ENCODE measurements around the gene SEL1L. TPM values are rescaled to one million over a fixed set of nuclear protein-coding genes. Genes with fewer than 3 reads are reported as not detected.
"Not testable (repeated sequence)": the region's sequence is repeated elsewhere in the genome, so short reads cannot be mapped to it uniquely, and the experiment has no call there.

SEL1L gene
- polyA plus RNA-seq, 2 of the 4 experiments (the other 2 are of a cell fraction) = 25.9 to 43.2 TPM

DNA sequence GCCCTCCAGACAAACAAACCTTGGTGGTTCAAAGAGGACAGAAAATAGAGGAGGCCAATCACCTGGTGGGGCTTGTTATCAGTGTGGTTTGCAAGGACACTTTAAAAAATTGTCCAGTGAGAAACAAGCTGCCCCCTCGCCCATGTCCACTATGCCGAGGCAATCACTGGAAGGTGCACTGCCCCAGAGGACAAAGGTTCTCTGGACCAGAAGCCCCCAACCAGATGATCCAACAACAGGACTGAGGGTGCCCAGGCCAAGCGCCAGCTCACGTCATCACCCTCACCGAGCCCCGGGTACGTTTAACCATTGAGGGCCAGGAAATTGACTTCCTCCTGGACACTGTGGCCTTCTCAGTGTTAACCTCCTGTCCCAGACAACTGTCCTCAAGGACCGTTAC is 17.7 kb downstream of the SEL1L start:
- POLR2A ChIA-PET; DNase-seq (ENCODE audit: low read depth in 1 of 2, low spot score in 1 of 2); H3K4me2 ChIP-seq; FAIRE-seq; CTCF ChIA-PET; ATAC-seq; H3K9me3 ChIP-seq; H3K4me3 ChIP-seq: not testable (repeated sequence)
- H3K27ac ChIP-seq = peak overlapping the region in 1 of 2 experiments; percentile 80; a peak in 3 of 6 replicates
- peaks cover 52% of the 10 kb centered on the region for H3K4me1 ChIP-seq
- WGBS (ENCODE audit: missing lambda C conversion rate) = 90% methylated on average over 8 of the region's 8 CpGs

DNA sequence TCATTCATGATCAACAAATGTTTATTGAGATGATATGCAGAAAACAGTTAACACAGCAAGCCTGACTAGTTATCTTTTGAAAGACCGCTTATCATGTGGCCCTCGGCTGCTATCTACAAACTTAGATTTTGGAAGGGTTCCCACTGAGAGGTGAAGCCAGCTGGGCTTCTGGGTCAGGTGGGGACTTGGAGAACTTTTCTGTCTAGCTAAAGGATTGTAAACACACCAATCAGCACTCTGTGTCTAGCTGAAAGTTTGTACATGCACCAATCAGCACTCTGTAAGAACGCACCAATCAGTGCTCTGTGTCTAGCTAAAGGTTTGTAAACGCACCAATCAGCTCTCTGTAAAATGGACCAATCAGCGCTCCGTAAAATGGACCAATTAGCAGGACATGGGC is 20.8 kb downstream of the SEL1L start:
- FAIRE-seq; H3K4me3 ChIP-seq; H3K4me2 ChIP-seq; H3K27ac ChIP-seq; ATAC-seq; H3K9me3 ChIP-seq; DNase-seq (ENCODE audit: low read depth in 1 of 2, low spot score in 1 of 2); POLR2A ChIA-PET: not testable (repeated sequence)
- 90% methylated on average over 6 of the region's 6 CpGs for WGBS (ENCODE audit: missing lambda C conversion rate)
- CTCF ChIA-PET = interaction anchor here (0.7 kb wide), 1 partner anchor 48 kb away, joined by 3 read pairs; no protein-coding TSS in a partner anchor
- H3K4me1 ChIP-seq = peaks cover 38% of the 10 kb centered on the region

DNA sequence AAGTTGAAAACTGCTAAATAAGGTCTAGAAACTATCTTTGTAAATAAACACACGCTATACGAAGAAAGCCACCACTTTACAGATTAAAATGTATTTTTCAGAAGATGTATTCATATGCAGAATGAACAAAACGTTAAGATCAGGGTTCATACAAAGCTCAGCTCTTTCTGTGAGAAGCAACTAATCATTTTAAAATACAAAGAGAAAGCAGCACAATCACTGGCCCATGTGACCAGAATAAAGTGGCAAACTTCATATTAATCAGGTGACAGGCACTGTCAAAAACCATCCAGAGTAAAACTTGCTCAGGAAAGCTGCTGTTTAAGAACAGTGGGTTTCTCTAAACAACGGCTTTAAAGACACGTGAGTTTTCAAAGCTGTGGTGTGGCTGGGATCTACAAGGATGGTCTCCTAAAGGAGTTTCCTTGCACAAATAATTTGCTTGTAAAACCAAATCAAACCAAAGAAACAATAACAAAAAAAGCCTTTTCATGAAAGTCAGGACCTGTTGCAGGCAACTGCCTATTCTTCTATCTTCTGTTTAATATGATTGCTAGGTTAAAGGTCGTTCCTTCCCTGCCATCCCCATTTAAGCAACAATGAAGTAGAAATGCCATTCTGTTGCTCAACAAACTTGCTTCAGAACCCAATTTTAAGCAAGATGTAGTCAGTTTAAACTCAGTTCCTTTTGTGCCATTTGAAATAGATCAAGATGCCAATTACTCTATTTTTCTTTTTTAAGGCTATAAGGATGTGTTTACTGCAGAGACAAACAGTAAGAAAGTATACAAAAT is 22.3 kb downstream of the SEL1L start:
- Histone ChIP-seq H3K9me3 (no peaks in the 10 kb centered on the region), H3K4me1 (peaks cover 23% of the 10 kb centered on the region), H3K4me3 (no peak overlapping the region), H3K27ac (no peak overlapping the region), H3K4me2 (peak overlapping the region; percentile 44)
- 75% methylated on average over 6 of the region's 6 CpGs for WGBS (ENCODE audit: missing lambda C conversion rate)
- FAIRE-seq (no peak), DNase-seq (ENCODE audit: low read depth in 1 of 2, low spot score in 1 of 2) (no peak), ATAC-seq (no peak)
- POLR2A ChIA-PET = no interaction called here
- CTCF ChIA-PET = no interaction called here
- no peak for TF ChIP-seq HDAC2 (IDR thresholded peaks at IDR 0.05)
- TF ChIP-seq RAD21 (conservative IDR thresholded peaks at IDR 0.05 in 1 of 2, IDR thresholded peaks at IDR 0.05 in 1 of 2) = no peak
- TF ChIP-seq ESRRA (IDR thresholded peaks at IDR 0.05; ENCODE audit: borderline replicate concordance, low read length) = no peak
- TF ChIP-seq JUNB (IDR thresholded peaks at IDR 0.05) = no peak
- TF ChIP-seq FOSL2 (IDR thresholded peaks at IDR 0.05) = no peak
- no peak for TF ChIP-seq FOSL2 (CRISPR knock-in tag; IDR thresholded peaks at IDR 0.05)
- no peak for TF ChIP-seq CHD2 (IDR thresholded peaks at IDR 0.05; ENCODE audit: low read length, partially characterized antibody)

DNA sequence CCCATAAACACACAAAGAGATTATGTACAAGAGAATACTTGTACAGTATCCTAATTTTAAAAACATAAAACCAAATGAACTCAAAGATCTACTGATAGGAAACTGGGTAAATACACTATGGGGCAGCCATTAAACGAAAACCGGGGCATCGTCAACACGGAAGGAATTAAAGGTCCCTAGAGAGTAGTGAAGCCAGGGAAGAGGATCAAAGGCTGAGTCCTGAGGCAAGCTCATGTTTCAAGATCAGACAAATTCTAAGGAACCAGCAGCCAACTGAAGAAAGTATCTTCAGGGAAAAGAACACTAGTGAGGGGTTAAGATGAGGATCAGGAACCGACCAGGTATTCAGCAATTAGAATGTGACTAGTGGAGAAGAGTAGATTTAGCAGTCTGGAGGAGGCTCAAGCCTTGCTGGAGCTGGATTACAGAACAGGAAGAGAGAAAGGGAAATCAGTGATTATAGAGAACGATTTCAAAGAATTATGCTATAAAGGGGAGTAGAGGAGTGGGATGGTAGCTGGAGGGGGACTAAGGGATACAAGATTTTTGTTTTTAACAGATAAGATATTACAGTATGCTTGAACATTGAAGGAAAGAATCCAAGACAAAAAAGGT is 23.7 kb downstream of the SEL1L start:
- ChIA-PET POLR2A (no interaction called here), CTCF (no interaction called here)
- WGBS (ENCODE audit: missing lambda C conversion rate) = 62% methylated on average over 6 of the region's 6 CpGs
- Histone ChIP-seq H3K4me3 (no peak overlapping the region), H3K27ac (no peak overlapping the region), H3K9me3 (no peaks in the 10 kb centered on the region), H3K4me2 (peak overlapping the region; percentile 27; the same call in 2 of the 3 replicates), H3K4me1 (peaks cover 23% of the 10 kb centered on the region)
- TF ChIP-seq RAD21 (conservative IDR thresholded peaks at IDR 0.05 in 1 of 2, IDR thresholded peaks at IDR 0.05 in 1 of 2) (no peak), MAZ (IDR thresholded peaks at IDR 0.05; ENCODE audit: borderline replicate concordance, low read depth, low read length) (no peak), NPAS2 (CRISPR knock-in tag; IDR thresholded peaks at IDR 0.05; ENCODE audit: borderline replicate concordance) (no peak), RCOR1 (IDR thresholded peaks at IDR 0.05; ENCODE audit: low read depth, low read length) (no peak), HOXB13 (CRISPR knock-in tag; IDR thresholded peaks at IDR 0.05; ENCODE audit: low read depth) (no peak), KDM1A (IDR thresholded peaks at IDR 0.05; ENCODE audit: low read depth) (no peak), GATA3 (IDR thresholded peaks at IDR 0.05; ENCODE audit: borderline replicate concordance) (no peak), TP53 (CRISPR knock-in tag; IDR thresholded peaks at IDR 0.05) (no peak), ZNF302 (CRISPR knock-in tag; IDR thresholded peaks at IDR 0.05) (no peak), EHMT2 (IDR thresholded peaks at IDR 0.05; ENCODE audit: low read depth) (no peak), CEBPB (IDR thresholded peaks at IDR 0.05) (no peak)
- TF ChIP-seq, protein P1, sequence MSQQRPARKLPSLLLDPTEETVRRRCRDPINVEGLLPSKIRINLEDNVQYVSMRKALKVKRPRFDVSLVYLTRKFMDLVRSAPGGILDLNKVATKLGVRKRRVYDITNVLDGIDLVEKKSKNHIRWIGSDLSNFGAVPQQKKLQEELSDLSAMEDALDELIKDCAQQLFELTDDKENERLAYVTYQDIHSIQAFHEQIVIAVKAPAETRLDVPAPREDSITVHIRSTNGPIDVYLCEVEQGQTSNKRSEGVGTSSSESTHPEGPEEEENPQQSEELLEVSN (IDR thresholded peaks at IDR 0.05; ENCODE audit: borderline replicate concordance, low read depth) = no peak
- TF ChIP-seq, protein P2, sequence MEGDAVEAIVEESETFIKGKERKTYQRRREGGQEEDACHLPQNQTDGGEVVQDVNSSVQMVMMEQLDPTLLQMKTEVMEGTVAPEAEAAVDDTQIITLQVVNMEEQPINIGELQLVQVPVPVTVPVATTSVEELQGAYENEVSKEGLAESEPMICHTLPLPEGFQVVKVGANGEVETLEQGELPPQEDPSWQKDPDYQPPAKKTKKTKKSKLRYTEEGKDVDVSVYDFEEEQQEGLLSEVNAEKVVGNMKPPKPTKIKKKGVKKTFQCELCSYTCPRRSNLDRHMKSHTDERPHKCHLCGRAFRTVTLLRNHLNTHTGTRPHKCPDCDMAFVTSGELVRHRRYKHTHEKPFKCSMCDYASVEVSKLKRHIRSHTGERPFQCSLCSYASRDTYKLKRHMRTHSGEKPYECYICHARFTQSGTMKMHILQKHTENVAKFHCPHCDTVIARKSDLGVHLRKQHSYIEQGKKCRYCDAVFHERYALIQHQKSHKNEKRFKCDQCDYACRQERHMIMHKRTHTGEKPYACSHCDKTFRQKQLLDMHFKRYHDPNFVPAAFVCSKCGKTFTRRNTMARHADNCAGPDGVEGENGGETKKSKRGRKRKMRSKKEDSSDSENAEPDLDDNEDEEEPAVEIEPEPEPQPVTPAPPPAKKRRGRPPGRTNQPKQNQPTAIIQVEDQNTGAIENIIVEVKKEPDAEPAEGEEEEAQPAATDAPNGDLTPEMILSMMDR (IDR thresholded peaks at IDR 0.05) = no peak
- ATAC-seq (no peak), DNase-seq (ENCODE audit: low read depth in 1 of 2, low spot score in 1 of 2) (no peak), FAIRE-seq (no peak)
